HUES6 (cell line): Measurements from ENCODE around the gene HYOU1.
A peak's percentile ranks its signal among the peaks of the same experiment; 100 is the strongest.

Source experiments
- H3K27ac ChIP-seq: 2 replicates; pipeline ENCODE4 v1.7.0; 2013; ENCODE audit warnings: low read depth, mild to moderate bottlenecking, low read length, inconsistent platforms
- H3K27me3 ChIP-seq: 2 replicates; pipeline ENCODE4 v1.6.1; 2013; ENCODE audit warnings: low read length; ENCODE audit not compliant: control insufficient read depth, insufficient read depth
- H3K36me3 ChIP-seq: 2 replicates; pipeline ENCODE4 v1.6.1; 2013; ENCODE audit warnings: low read length; ENCODE audit not compliant: control insufficient read depth, insufficient read depth
- H3K4me1 ChIP-seq: 2 replicates; pipeline ENCODE4 v1.6.1; 2013; ENCODE audit warnings: low read length; ENCODE audit not compliant: control insufficient read depth, insufficient read depth
- H3K4me3 ChIP-seq: 2 replicates; pipeline ENCODE4 v1.5.1; 2013; ENCODE audit warnings: low read depth, low read length
- H3K9ac ChIP-seq: one replicate; pipeline ENCODE4 v1.6.1; 2013; ENCODE audit warnings: mild to moderate bottlenecking, low read length
- H3K9me3 ChIP-seq: 2 replicates; pipeline ENCODE4 v1.6.1; 2013; ENCODE audit warnings: low read depth, low read length; ENCODE audit not compliant: control insufficient read depth, insufficient read depth

HYOU1 gene

GRCh38 chr11:119027561-119028345 is 29.3 kb downstream of the HYOU1 start:
- Histone ChIP-seq H3K36me3 (peaks cover 63% of the 10 kb centered on the region), H3K27me3 (no peaks in the 10 kb centered on the region), H3K9me3 (no peaks in the 10 kb centered on the region), H3K4me3 (no peak overlapping the region), H3K9ac (no peak overlapping the region), H3K27ac (no peak overlapping the region), H3K4me1 (peaks cover 23% of the 10 kb centered on the region)

- Histone ChIP-seq H3K27ac (no peak overlapping the region), H3K4me1 (peaks cover 23% of the 10 kb centered on the region), H3K9me3 (no peaks in the 10 kb centered on the region), H3K36me3 (peaks cover 67% of the 10 kb centered on the region), H3K4me3 (no peak overlapping the region), H3K27me3 (no peaks in the 10 kb centered on the region), H3K9ac (no peak overlapping the region)
Measured at GRCh38 chr11:119026970-119027369, 30.0 kb downstream of the HYOU1 start.

- Histone ChIP-seq H3K36me3 (peaks cover 74% of the 10 kb centered on the region), H3K27me3 (no peaks in the 10 kb centered on the region), H3K9me3 (no peaks in the 10 kb centered on the region), H3K27ac (no peak overlapping the region), H3K4me3 (no peak overlapping the region), H3K9ac (no peak overlapping the region), H3K4me1 (peaks cover 23% of the 10 kb centered on the region)
Measured at GRCh38 chr11:119025978-119026766, 30.8 kb downstream of the HYOU1 start.

DNA sequence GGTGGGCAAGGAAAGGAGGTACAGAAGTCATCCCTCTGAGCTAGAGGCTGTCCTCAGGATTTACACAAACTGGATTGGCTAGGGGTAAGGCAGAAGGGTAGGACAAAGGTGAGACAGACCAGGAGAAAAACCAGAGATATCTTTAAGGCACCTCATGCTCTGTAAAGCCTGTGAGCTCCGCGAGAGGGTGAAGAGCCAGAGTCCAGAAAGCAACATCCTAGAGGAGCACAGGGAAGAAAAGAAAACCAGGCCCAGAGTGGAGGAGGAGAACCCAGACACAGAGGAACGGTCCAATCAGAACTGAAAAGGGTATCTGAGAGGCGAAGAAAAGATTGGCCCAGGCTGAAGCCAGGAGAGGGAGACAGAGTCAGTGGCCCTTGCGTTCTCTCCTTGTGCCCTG is 31.5 kb downstream of the HYOU1 start:
- Histone ChIP-seq H3K27ac (no peak overlapping the region), H3K9ac (no peak overlapping the region), H3K36me3 (peaks cover 76% of the 10 kb centered on the region), H3K9me3 (no peaks in the 10 kb centered on the region), H3K4me3 (no peak overlapping the region), H3K4me1 (peaks cover 23% of the 10 kb centered on the region), H3K27me3 (no peaks in the 10 kb centered on the region)

DNA sequence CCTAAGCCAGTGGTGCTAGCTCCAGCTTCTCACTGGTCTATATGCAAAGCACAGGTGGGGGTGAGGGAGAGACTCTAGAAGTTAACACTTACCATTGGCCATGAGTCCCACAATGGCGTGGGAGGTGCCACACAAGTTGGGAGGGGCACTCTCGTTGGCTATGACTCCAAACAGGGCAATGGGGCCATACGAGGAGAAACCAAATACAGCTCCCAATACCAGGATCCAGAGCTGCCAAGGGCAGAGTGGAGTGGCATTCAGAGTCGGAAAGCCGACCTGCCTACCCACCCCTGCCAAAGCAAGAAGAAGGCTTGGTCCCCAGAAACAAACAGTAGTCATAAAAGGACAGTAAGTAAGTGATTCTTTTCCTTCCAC is 31.9 kb downstream of the HYOU1 start:
- Histone ChIP-seq H3K36me3 (peaks cover 79% of the 10 kb centered on the region), H3K4me1 (peaks cover 24% of the 10 kb centered on the region), H3K27ac (no peak overlapping the region), H3K27me3 (no peaks in the 10 kb centered on the region), H3K9ac (no peak overlapping the region), H3K9me3 (no peaks in the 10 kb centered on the region), H3K4me3 (no peak overlapping the region)

- no peak overlapping the region for H3K27ac ChIP-seq
- no peaks in the 10 kb centered on the region for H3K27me3 ChIP-seq
- H3K36me3 ChIP-seq: peaks cover 83% of the 10 kb centered on the region
- H3K9me3 ChIP-seq: no peaks in the 10 kb centered on the region
- H3K9ac ChIP-seq: no peak overlapping the region
- peaks cover 25% of the 10 kb centered on the region for H3K4me1 ChIP-seq
- H3K4me3 ChIP-seq: no peak overlapping the region
Measured at GRCh38 chr11:119024430-119025098, 32.4 kb downstream of the HYOU1 start.

- no peak overlapping the region for H3K27ac ChIP-seq
- H3K9me3 ChIP-seq: no peaks in the 10 kb centered on the region
- peaks cover 17% of the 10 kb centered on the region for H3K4me1 ChIP-seq
- H3K27me3 ChIP-seq: no peaks in the 10 kb centered on the region
- peaks cover 79% of the 10 kb centered on the region for H3K36me3 ChIP-seq
- no peak overlapping the region for H3K9ac ChIP-seq
- no peak overlapping the region for H3K4me3 ChIP-seq
Measured at GRCh38 chr11:119023741-119024140, 33.3 kb downstream of the HYOU1 start.

- Histone ChIP-seq H3K9ac (no peak overlapping the region), H3K4me1 (peaks cover 12% of the 10 kb centered on the region; the same call in 1 of the 2 replicates), H3K27ac (no peak overlapping the region), H3K27me3 (no peaks in the 10 kb centered on the region), H3K9me3 (no peaks in the 10 kb centered on the region), H3K36me3 (peaks cover 69% of the 10 kb centered on the region), H3K4me3 (no peak overlapping the region)
Measured at GRCh38 chr11:119021631-119022030, 35.4 kb downstream of the HYOU1 start.

- Histone ChIP-seq H3K36me3 (peaks cover 69% of the 10 kb centered on the region), H3K27ac (no peak overlapping the region), H3K9me3 (no peaks in the 10 kb centered on the region), H3K4me3 (peak overlapping the region; percentile 98), H3K9ac (no peak overlapping the region), H3K27me3 (no peaks in the 10 kb centered on the region), H3K4me1 (peaks cover 12% of the 10 kb centered on the region; the same call in 1 of the 2 replicates)
Measured at GRCh38 chr11:119019996-119020395, 37.0 kb downstream of the HYOU1 start.

GRCh38 chr11:119018074-119018938 is 38.7 kb downstream of the HYOU1 start, which contains the start of the genes RPS25 and TRAPPC4:
Gene RPS25, minus strand, starts transcription at chr11:119018343. Its CDS starts 59 bp downstream, at chr11:119018284.
Gene TRAPPC4, plus strand, starts transcription at chr11:119018766. Its CDS starts 30 bp downstream, at chr11:119018796.
- H3K4me1 ChIP-seq: peaks cover 5% of the 10 kb centered on the region; the same call in 1 of the 2 replicates
- H3K9ac ChIP-seq: peak within 1 kb of the TSS; percentile 95

More at GRCh38 chr11:119018074-119018938, 38.7 kb downstream of the HYOU1 start, which contains the start of the genes RPS25 and TRAPPC4:
- H3K9me3 ChIP-seq: no peaks in the 10 kb centered on the region
- H3K4me3 ChIP-seq: peak within 1 kb of the TSS; percentile 98
- H3K36me3 ChIP-seq: peaks cover 67% of the 10 kb centered on the region
- H3K27ac ChIP-seq: peak within 1 kb of the TSS; percentile 71
- no peaks in the 10 kb centered on the region for H3K27me3 ChIP-seq
